ENCODE measurements around the gene ADCK1.
"Not testable (repeated sequence)": the region's sequence is repeated elsewhere in the genome, so short reads cannot be mapped to it uniquely, and the experiment has no call there.

The ADCK1 gene

GRCh38 chr14:77867476-77867875, 67.6 kb downstream of the ADCK1 start:
- no peak for DNase-seq

- no peak for DNase-seq
Observed at GRCh38 chr14:77868552-77869285, 68.8 kb downstream of the ADCK1 start.

- DNase-seq = no peak
Observed at GRCh38 chr14:77869340-77869739, 69.4 kb downstream of the ADCK1 start.

DNA sequence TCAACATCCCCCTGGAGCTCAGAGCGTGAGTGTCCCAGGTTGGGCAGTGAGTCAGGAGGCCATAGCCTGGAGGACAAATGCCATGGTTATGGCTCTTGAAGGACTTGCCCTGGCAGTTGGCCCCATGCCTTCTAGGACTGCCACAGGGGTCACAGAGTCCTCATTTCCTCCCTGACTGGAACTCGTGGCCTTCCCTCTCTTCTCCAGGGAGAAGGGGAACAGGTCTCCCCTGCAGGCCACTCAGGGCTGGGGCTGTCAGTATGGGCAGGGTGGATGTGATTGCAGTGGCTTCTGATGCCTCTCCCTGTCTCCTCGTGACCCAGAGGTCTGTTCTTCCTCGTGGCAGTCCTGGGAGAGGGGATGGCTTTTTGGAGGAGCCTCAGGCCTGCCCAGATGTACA, 70.7 kb downstream of the ADCK1 start:
- no peak for DNase-seq

- DNase-seq = no peak
Observed at GRCh38 chr14:77872152-77872551, 72.2 kb downstream of the ADCK1 start.

GRCh38 chr14:77872983-77873382, 73.1 kb downstream of the ADCK1 start:
- no peak for DNase-seq

DNA sequence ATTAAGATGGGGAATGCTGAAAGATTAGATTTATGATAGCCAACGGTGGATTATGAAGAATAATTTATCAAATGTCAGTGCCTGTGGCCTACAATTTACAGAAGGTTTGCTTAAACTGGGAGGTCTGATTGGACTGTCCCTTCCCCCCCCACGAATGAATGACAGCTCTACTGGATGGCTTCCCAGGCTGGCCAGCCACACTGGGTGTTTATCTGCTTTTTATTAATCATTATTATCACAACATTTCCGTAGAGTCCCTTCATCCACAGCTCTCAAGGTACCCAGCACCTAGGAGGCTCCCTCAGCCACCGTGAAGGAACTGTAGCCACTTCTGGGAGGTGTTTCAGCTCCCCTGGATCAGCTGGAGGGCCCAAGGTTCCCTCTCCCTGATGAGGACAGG, 78.9 kb downstream of the ADCK1 start:
- no peak for DNase-seq

DNA sequence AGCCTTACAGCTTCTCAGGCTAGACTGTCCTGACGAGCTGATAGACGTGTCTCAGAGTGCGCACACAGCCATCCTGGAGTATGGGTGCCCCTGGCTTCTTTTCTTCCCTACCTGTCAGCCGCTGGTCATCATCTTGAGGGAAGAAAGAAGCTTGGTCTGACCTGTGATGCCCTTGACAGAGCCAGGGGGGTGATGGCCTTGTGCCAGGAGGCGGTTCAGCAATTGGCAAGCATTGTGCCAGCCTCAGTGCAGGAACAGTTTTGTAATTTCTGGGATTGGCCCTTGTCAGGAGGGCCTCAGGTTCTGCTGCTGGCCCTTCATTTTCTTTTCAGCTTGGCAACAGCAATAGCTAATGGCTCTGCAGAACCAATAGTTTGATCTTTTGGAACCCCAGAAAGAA, 80.1 kb downstream of the ADCK1 start:
- no peak for DNase-seq

- DNase-seq = no peak
Observed at GRCh38 chr14:77882098-77882497, 82.2 kb downstream of the ADCK1 start.

DNA sequence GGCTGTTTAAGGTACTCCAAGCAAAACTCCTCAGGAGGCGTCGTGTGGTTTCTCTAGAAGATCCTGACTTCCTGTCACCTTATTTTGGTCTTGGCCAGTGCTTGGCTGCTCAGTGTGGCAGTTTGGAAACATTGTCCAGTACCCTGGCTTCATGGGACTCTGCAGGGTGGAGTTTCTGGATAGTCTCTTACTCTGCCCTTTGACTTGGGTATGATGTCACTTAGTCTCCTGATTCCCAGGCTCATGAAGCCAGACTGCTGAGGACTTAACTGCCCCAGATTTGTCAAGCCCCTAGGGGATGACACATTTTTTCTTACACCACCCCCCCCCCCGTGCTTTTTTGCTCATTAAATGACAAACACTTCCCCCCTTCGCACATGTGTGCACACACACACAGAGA, 82.7 kb downstream of the ADCK1 start:
- no peak for DNase-seq

- DNase-seq = no peak
Observed at GRCh38 chr14:77883131-77883846, 83.4 kb downstream of the ADCK1 start.

DNA sequence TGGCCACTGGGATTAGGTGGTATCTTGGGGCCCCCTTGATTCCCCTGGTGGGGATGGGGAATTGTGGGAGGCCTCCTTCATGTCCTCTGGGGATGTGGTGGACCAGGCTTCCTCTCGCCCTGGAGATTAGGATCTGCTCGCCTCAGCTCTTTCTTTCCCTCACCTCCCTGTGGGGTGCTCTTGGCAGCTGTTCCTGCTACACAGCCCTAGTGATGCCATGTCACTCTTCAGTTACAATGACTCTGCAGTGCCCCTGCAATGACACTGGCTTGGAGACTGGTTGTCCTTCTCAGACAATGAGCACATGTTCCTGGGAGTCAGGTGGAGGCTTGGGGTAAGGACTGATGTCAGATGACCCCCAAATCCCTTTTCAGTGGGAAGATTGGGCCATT, 83.9 kb downstream of the ADCK1 start:
- no peak for DNase-seq

GRCh38 chr14:77885367-77885766, 85.5 kb downstream of the ADCK1 start:
- DNase-seq = no peak

DNA sequence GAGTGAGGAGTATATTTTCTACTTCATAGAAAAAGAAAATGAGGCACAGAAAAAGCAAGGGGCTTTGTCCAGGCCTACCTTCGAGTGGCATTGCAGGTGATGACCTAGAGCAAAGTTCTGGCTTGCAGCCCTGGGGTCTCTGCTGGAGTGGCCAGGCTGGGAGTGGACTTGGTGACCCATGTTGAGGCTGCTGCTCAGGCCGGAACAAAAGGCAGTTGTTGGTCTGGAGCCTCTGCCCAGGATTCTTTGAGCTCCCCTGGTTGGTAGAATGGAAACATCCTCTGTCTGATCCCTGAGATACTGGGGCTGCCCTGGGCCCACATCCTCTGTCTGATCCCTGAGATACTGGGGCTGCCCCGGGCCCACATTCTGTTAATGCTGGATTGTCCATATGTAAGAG, 86.1 kb downstream of the ADCK1 start:
- no peak for DNase-seq

GRCh38 chr14:77888903-77889302, 89.0 kb downstream of the ADCK1 start:
- not testable (repeated sequence) for DNase-seq

- DNase-seq = no peak
Observed at GRCh38 chr14:77889971-77890442, 90.1 kb downstream of the ADCK1 start.

GRCh38 chr14:77890873-77891272, 91.0 kb downstream of the ADCK1 start:
- no peak for DNase-seq

- no peak for DNase-seq
Observed at GRCh38 chr14:77892381-77892871, 92.5 kb downstream of the ADCK1 start.

DNA sequence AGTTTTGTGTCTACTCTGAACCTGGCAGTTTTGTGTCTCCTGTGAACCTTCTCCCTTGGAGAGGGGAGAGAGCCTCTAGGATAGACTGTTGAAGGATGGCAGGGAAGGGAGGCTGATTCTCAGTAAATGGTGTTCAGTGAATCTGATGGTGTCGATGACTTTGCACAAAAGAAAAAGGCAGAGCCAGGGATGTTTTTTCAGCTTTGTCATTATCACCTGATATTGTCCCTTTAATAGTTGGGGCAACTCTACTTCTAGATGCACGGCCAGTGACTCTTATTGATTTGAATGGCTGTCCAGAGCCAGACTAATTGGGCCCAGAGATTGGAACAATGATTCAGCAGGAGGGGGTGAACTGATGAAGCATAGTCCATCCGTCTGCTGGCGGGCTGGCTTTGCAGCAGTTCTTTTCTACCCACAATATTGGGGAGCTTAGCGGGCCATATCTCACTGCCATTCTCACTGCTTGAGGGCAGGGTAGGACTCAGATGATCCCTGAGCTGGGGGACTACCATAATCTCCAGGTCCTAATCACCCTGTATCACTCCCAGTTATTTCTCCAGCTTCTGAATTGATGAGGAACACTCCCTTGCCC, 93.1 kb downstream of the ADCK1 start:
- DNase-seq = no peak

GRCh38 chr14:77897374-77897773, 97.5 kb downstream of the ADCK1 start:
- no peak for DNase-seq

DNA sequence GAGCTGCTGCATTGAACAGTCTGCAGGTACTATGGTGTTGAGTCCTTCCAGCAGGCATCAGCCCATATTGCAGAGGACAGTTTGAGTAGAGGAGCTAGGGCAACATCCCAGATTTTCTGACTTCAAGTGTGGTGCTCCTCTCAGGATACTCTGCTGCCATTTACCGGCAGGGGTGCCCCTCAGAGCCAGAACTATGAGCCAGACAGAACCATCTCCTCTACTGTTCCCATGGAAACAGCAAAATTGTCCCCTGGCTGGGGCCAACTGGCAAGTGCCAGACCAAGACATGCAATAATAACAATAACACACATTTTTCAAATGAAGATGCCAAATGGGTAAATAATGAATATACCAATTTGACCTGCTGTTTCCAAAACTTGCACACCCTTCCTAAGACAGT, 102.9 kb downstream of the ADCK1 start:
- no peak for DNase-seq

- no peak for DNase-seq
Observed at GRCh38 chr14:77903221-77903620, 103.3 kb downstream of the ADCK1 start.

GRCh38 chr14:77903937-77904617, 104.2 kb downstream of the ADCK1 start:
- DNase-seq = no peak
